Measurements from ENCODE around the gene CNTNAP5.

CNTNAP5 gene

DNA sequence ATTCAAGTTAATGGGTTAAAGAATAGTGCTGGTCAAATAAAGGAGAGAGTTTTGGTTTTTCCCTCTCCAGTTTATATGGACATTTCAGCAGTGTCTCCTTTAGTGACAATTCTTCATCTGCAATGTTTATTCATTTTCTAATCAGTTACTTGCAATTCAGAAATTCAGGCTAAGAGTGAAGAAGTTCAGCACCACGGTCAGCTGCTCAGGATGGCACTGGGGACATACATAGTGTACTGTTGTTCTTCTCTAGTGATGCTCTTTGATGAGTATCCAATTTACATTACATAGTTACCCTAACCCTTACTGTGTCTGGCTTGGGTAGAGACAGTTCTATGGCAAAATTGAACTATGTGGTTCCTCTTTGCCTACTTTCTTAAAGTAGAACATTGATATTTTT lies 412.7 kb downstream of the CNTNAP5 start:
- TF ChIP-seq, protein P1, sequence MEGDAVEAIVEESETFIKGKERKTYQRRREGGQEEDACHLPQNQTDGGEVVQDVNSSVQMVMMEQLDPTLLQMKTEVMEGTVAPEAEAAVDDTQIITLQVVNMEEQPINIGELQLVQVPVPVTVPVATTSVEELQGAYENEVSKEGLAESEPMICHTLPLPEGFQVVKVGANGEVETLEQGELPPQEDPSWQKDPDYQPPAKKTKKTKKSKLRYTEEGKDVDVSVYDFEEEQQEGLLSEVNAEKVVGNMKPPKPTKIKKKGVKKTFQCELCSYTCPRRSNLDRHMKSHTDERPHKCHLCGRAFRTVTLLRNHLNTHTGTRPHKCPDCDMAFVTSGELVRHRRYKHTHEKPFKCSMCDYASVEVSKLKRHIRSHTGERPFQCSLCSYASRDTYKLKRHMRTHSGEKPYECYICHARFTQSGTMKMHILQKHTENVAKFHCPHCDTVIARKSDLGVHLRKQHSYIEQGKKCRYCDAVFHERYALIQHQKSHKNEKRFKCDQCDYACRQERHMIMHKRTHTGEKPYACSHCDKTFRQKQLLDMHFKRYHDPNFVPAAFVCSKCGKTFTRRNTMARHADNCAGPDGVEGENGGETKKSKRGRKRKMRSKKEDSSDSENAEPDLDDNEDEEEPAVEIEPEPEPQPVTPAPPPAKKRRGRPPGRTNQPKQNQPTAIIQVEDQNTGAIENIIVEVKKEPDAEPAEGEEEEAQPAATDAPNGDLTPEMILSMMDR (conservative IDR thresholded peaks at IDR 0.05; ENCODE audit: control insufficient read depth, insufficient read depth, low read depth, low read length), result no peak
- no peak overlapping the region for H3K4me3 ChIP-seq (ENCODE audit: control insufficient read depth, low read depth, low read length)
- DNase-seq (ENCODE audit: low read depth), result no peak

DNA sequence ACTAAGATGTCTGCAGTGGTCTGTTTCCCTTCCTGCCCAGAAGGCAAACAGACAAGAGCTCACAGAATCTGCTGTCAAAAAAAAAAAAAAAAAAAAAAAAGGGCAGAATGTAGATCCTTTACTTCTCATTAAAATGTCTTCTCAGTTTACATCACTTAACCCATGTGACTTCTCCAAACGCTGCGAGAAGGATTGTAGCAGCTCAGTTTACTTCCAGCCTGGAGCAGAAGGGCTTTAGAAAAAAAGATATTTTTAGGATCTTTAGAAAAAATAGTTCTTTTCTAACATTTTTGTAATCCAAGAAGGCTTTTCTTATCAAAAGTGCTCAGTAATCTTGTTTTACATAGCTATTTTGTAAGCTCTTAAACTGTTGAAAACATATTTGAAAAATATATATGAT lies 425.4 kb downstream of the CNTNAP5 start:
- TF ChIP-seq, protein P1 (conservative IDR thresholded peaks at IDR 0.05; ENCODE audit: control insufficient read depth, insufficient read depth, low read depth, low read length), result no peak
- no peak overlapping the region for H3K4me3 ChIP-seq (ENCODE audit: control insufficient read depth, low read depth, low read length)
- no peak for DNase-seq (ENCODE audit: low read depth)

DNA sequence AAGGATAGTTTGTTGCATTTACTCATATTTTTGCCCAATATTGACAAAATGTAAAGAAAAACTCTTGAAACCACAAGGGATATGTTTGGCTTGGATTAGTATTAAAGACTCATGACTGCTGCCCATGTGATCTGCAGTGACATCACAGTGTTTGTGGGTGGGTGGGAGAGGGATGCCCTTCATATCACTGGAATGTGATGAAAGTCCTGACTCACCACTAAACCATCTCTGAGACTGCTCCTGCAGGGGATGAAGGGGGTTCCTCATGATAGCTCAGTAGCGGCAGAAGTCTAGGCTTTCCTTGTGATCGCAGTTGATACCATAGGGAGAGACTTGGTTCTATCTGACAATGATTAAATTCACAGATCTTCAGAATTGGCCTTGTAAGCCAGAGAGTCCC lies 451.2 kb downstream of the CNTNAP5 start:
- no peak for DNase-seq (ENCODE audit: low read depth)
- TF ChIP-seq, protein P1 (conservative IDR thresholded peaks at IDR 0.05; ENCODE audit: control insufficient read depth, insufficient read depth, low read depth, low read length), result no peak
- H3K4me3 ChIP-seq (ENCODE audit: control insufficient read depth, low read depth, low read length), result no peak overlapping the region

DNA sequence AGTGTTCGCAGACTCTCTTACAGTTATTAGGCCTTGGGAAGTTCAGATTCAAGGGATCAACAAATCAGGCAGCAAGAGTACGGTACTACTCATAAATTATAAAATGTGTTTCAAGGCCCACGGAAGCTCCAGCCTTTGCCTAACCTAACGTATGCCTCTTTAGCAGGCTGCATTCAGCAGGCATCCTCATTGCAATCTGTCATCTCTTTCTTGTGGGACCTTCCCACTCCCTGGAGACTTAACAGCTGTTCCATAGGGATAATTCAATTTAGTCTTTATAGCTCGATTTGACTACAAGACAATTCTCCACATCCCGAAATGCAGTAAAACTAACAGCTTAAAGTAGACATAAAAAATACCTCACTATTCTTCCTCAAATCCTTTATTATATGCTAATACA lies 453.7 kb downstream of the CNTNAP5 start:
- TF ChIP-seq, protein P1 (conservative IDR thresholded peaks at IDR 0.05; ENCODE audit: control insufficient read depth, insufficient read depth, low read depth, low read length), result no peak
- H3K4me3 ChIP-seq (ENCODE audit: control insufficient read depth, low read depth, low read length), result no peak overlapping the region
- DNase-seq (ENCODE audit: low read depth), result no peak

DNA sequence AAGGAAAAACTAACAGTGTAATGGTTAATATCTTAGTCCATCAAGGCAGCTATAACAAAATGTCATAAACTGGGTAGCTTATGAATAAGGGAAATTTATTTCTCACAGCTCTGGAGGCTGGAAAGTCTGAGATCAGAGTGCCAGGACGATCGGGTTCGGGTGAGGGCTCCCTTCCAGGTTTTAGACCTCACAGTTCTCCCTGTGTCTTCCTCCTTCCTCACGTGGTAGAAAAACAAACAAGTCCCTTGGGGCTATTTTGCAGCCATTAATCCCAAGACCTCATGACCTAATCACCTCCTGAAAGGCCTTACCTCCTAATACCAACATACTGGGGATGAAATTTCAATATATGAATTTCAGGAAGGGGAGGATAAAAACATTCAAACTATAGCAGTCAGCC lies 455.9 kb downstream of the CNTNAP5 start:
- TF ChIP-seq, protein P1 (conservative IDR thresholded peaks at IDR 0.05; ENCODE audit: control insufficient read depth, insufficient read depth, low read depth, low read length), result no peak
- no peak for DNase-seq (ENCODE audit: low read depth)
- H3K4me3 ChIP-seq (ENCODE audit: control insufficient read depth, low read depth, low read length), result no peak overlapping the region

DNA sequence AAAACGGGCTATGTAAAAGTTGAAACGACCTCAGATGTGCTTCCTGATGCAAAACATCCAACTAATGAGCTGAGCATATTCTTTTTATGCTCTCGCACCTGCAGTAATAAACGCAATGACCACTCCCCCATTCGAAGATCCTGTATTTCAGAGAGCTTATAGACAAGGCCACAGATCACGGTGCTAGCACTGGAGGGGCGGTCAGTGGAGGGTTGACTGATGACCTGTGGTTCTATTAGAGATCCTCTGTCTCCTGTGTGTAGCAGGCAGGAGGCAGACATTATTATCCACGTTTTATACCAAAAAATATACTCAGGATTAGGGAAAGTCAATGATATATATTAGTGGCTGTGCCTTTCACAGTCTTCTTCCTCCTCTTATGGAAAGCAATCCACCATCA lies 457.0 kb downstream of the CNTNAP5 start:
- TF ChIP-seq, protein P1 (conservative IDR thresholded peaks at IDR 0.05; ENCODE audit: control insufficient read depth, insufficient read depth, low read depth, low read length), result no peak
- H3K4me3 ChIP-seq (ENCODE audit: control insufficient read depth, low read depth, low read length), result no peak overlapping the region
- no peak for DNase-seq (ENCODE audit: low read depth)

DNA sequence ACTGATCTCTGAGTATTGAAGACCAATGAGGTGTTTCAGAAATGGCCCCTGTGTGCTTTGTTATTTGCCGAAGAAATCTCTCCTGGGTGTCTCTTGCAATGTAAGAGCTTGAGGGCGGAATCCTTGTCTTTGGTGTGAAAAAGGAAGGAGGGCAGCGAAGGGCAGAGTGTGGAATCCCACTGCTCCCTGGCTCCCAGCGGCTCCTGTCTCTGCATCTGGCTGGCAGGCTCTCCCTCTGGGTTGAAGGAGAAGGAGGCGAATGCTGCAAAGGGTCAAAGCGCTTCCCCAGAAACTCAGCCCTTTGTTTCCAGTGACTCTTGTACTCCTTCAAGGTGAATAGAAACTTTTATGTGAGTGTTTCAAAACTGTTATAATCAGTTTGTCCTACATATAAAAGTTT lies 457.5 kb downstream of the CNTNAP5 start:
- no peak overlapping the region for H3K4me3 ChIP-seq (ENCODE audit: control insufficient read depth, low read depth, low read length)
- no peak for DNase-seq (ENCODE audit: low read depth)
- TF ChIP-seq, protein P1 (conservative IDR thresholded peaks at IDR 0.05; ENCODE audit: control insufficient read depth, insufficient read depth, low read depth, low read length), result no peak
